ENCODE data around the gene GFPT2.
"Not testable (repeated sequence)": the region's sequence is repeated elsewhere in the genome, so short reads cannot be mapped to it uniquely, and the experiment has no call there.

Gene GFPT2

DNA sequence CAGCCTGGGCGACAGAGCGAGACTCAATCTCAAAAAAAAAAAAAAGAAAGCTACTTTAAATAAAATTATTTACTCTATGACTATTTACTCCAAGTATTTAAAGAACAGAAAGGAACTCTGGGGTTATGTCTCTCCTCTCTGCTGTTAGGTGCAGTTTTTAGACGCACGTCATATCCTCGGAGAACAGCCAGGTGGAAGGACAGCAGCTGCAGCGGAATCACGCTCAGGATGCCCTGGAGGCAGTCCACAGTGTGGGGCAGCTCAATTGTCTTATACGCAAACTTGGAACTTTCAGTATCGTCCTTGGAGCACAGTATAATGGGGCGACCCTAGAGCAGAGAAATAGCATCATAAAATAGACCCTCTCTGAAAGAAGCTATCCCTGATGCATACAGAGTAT is 50.9 kb downstream of the GFPT2 start:
- no peaks in the 10 kb centered on the region for H3K36me3 ChIP-seq (ENCODE audit: insufficient read depth, low read length)
- H3K27ac ChIP-seq (ENCODE audit: low read length): no peak overlapping the region
- H3K79me2 ChIP-seq (ENCODE audit: insufficient read depth, low read length): no peaks in the 10 kb centered on the region
- DNase-seq (no peak), ATAC-seq (ENCODE audit: insufficient read depth, low read depth) (no peak)
- no peaks in the 10 kb centered on the region for H3K4me1 ChIP-seq (ENCODE audit: insufficient read depth, low read length)
- H3K27me3 ChIP-seq (ENCODE audit: insufficient read depth, low read length, poor library complexity): peaks cover 8% of the 10 kb centered on the region
- no peak overlapping the region for H3K4me3 ChIP-seq (ENCODE audit: low read depth in 1 of 2, low read length in 2 of 2)
- no peak overlapping the region for H3K4me2 ChIP-seq (ENCODE audit: insufficient read depth, low read length)
- TF ChIP-seq, protein P1, sequence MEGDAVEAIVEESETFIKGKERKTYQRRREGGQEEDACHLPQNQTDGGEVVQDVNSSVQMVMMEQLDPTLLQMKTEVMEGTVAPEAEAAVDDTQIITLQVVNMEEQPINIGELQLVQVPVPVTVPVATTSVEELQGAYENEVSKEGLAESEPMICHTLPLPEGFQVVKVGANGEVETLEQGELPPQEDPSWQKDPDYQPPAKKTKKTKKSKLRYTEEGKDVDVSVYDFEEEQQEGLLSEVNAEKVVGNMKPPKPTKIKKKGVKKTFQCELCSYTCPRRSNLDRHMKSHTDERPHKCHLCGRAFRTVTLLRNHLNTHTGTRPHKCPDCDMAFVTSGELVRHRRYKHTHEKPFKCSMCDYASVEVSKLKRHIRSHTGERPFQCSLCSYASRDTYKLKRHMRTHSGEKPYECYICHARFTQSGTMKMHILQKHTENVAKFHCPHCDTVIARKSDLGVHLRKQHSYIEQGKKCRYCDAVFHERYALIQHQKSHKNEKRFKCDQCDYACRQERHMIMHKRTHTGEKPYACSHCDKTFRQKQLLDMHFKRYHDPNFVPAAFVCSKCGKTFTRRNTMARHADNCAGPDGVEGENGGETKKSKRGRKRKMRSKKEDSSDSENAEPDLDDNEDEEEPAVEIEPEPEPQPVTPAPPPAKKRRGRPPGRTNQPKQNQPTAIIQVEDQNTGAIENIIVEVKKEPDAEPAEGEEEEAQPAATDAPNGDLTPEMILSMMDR (IDR thresholded peaks at IDR 0.05; ENCODE audit: borderline replicate concordance, extremely low read depth, low read length, poor library complexity, severe bottlenecking): no peak
- no peak for TF ChIP-seq EZH2 (IDR thresholded peaks at IDR 0.05; ENCODE audit: borderline replicate concordance, low read depth, low read length, severe bottlenecking)
- no peak overlapping the region for H2AFZ ChIP-seq (ENCODE audit: low read depth, low read length)
- H3K9ac ChIP-seq (ENCODE audit: low read depth, low read length): no peak overlapping the region
- H3K9me3 ChIP-seq (ENCODE audit: insufficient read depth, low read length, severe bottlenecking): no peaks in the 10 kb centered on the region
- no peaks in the 10 kb centered on the region for H4K20me1 ChIP-seq (ENCODE audit: insufficient read depth, low read length)

GRCh38 chr5:180301253-180301652 is 51.9 kb downstream of the GFPT2 start:
- Histone ChIP-seq H3K9me3 (ENCODE audit: insufficient read depth, low read length, severe bottlenecking) (no peaks in the 10 kb centered on the region), H3K36me3 (ENCODE audit: insufficient read depth, low read length) (no peaks in the 10 kb centered on the region), H3K27ac (ENCODE audit: low read length) (no peak overlapping the region), H3K4me1 (ENCODE audit: insufficient read depth, low read length) (no peaks in the 10 kb centered on the region), H3K79me2 (ENCODE audit: insufficient read depth, low read length) (no peaks in the 10 kb centered on the region), H3K9ac (ENCODE audit: low read depth, low read length) (no peak overlapping the region), H2AFZ (ENCODE audit: low read depth, low read length) (no peak overlapping the region), H3K27me3 (ENCODE audit: insufficient read depth, low read length, poor library complexity) (peaks cover 8% of the 10 kb centered on the region), H3K4me2 (ENCODE audit: insufficient read depth, low read length) (no peak overlapping the region), H4K20me1 (ENCODE audit: insufficient read depth, low read length) (no peaks in the 10 kb centered on the region), H3K4me3 (ENCODE audit: low read depth in 1 of 2, low read length in 2 of 2) (no peak overlapping the region)
- ATAC-seq (ENCODE audit: insufficient read depth, low read depth) (no peak), DNase-seq (no peak)
- TF ChIP-seq, protein P1 (IDR thresholded peaks at IDR 0.05; ENCODE audit: borderline replicate concordance, extremely low read depth, low read length, poor library complexity, severe bottlenecking): no peak
- no peak for TF ChIP-seq EZH2 (IDR thresholded peaks at IDR 0.05; ENCODE audit: borderline replicate concordance, low read depth, low read length, severe bottlenecking)

DNA sequence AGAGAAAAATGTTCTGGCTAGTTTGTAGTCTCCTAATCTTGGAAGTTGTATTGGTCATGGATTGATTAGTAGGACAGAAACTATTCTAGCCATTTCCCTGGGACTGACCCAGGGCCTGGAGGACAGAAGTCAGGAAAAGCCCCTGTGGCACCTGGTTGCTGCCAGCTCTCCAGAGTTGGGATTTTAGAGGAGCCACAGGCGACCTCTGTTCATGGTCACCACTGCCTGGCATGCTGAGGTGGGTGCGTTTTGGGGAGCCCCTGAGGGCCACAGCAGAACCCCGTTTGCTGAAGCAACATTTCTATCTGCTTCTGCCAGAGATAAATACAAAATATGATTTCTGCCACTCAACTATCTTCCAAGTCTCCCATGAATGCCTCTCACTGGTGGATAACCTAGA is 53.6 kb downstream of the GFPT2 start:
- peaks cover under 1% of the 10 kb centered on the region; the same call in 1 of the 2 replicates for H3K36me3 ChIP-seq (ENCODE audit: insufficient read depth, low read length)
- no peak for ATAC-seq (ENCODE audit: insufficient read depth, low read depth)

DNA sequence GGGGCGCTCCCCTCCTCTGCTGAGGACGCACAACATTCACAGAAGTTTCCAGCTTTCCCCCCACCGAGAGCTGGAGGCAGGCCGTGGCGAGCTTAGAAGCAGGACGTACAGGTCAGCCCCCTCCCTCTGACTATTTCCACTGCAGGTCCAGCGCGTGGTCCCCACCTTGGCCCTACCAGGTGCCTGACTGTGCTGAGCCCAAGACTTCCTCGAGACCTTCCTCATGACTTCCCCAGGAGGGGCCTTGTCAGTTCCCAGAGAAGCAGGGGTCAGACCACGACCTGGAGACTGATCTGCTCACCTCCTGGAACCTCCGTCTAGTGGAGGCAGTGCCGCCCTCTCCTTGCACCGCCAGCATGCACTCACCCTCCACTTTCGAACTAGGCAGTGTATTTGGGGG is 54.1 kb downstream of the GFPT2 start:
- not testable (repeated sequence) for H3K4me3 ChIP-seq (ENCODE audit: low read depth in 1 of 2, low read length in 2 of 2); ATAC-seq (ENCODE audit: insufficient read depth, low read depth); H3K36me3 ChIP-seq (ENCODE audit: insufficient read depth, low read length); H4K20me1 ChIP-seq (ENCODE audit: insufficient read depth, low read length); H3K4me1 ChIP-seq (ENCODE audit: insufficient read depth, low read length); H3K79me2 ChIP-seq (ENCODE audit: insufficient read depth, low read length); DNase-seq; H3K4me2 ChIP-seq (ENCODE audit: insufficient read depth, low read length); H3K27me3 ChIP-seq (ENCODE audit: insufficient read depth, low read length, poor library complexity); H3K27ac ChIP-seq (ENCODE audit: low read length); H3K9ac ChIP-seq (ENCODE audit: low read depth, low read length); H3K9me3 ChIP-seq (ENCODE audit: insufficient read depth, low read length, severe bottlenecking); H2AFZ ChIP-seq (ENCODE audit: low read depth, low read length)

More for the DNA sequence above, 53.6 kb downstream of the GFPT2 start:
- Histone ChIP-seq H3K4me1 (ENCODE audit: insufficient read depth, low read length) (no peaks in the 10 kb centered on the region), H4K20me1 (ENCODE audit: insufficient read depth, low read length) (peaks cover 6% of the 10 kb centered on the region), H3K9me3 (ENCODE audit: insufficient read depth, low read length, severe bottlenecking) (no peaks in the 10 kb centered on the region), H2AFZ (ENCODE audit: low read depth, low read length) (no peak overlapping the region), H3K9ac (ENCODE audit: low read depth, low read length) (no peak overlapping the region), H3K27ac (ENCODE audit: low read length) (no peak overlapping the region), H3K79me2 (ENCODE audit: insufficient read depth, low read length) (no peaks in the 10 kb centered on the region), H3K4me2 (ENCODE audit: insufficient read depth, low read length) (no peak overlapping the region), H3K27me3 (ENCODE audit: insufficient read depth, low read length, poor library complexity) (peaks cover 8% of the 10 kb centered on the region), H3K4me3 (ENCODE audit: low read depth in 1 of 2, low read length in 2 of 2) (no peak overlapping the region)
- DNase-seq: no peak
- TF ChIP-seq, protein P1 (IDR thresholded peaks at IDR 0.05; ENCODE audit: borderline replicate concordance, extremely low read depth, low read length, poor library complexity, severe bottlenecking): no peak
- no peak for TF ChIP-seq EZH2 (IDR thresholded peaks at IDR 0.05; ENCODE audit: borderline replicate concordance, low read depth, low read length, severe bottlenecking)

Measured in DND-41 (cell line).